Kidney (tissue), 14 donors: ENCODE results near the gene RGS13. TPM values are rescaled to one million over a fixed set of nuclear protein-coding genes. Genes with fewer than 3 reads are reported as not detected.

Experiments used
- DNase-seq, 5 donors: peaks; one replicate each; pipeline ENCODE4 v3.0.0-alpha.2; 2013 to 2020
- FAIRE-seq: peaks from 2 replicates; lab custom pipeline; 2012; peaks lifted over from hg19 to GRCh38; lab: Jason Lieb, UNC
- H3K27ac ChIP-seq, 2 donors: one replicate each; pipeline ENCODE4 v1.7.0; 2013; ENCODE audit warnings: low read depth in 2 of 2, low read length in 2 of 2, inconsistent platforms in 1 of 2
- H3K27me3 ChIP-seq: one replicate; pipeline ENCODE4 v1.7.1; 2013; ENCODE audit warnings: low read length, inconsistent platforms; ENCODE audit not compliant: control insufficient read depth, insufficient read depth
- H3K36me3 ChIP-seq, 3 donors: one replicate each; pipeline versions ENCODE4 v1.7.0 to v1.7.1; 2013; ENCODE audit warnings: low read length in 3 of 3, control low read depth in 1 of 3, inconsistent platforms in 1 of 3; ENCODE audit not compliant: insufficient read depth in 3 of 3, control insufficient read depth in 2 of 3
- H3K4me1 ChIP-seq, 3 donors: one replicate each; pipeline versions ENCODE4 v1.7.0 to v1.7.1; 2013; ENCODE audit warnings: low read length in 3 of 3, inconsistent platforms in 1 of 3, low read depth in 1 of 3; ENCODE audit not compliant: control insufficient read depth in 2 of 3, insufficient read depth in 2 of 3
- H3K4me3 ChIP-seq, 3 donors: one replicate each; pipeline versions ENCODE4 v1.7.0 to v1.8.1; 2013; ENCODE audit warnings: low read length in 3 of 3, control low read depth in 1 of 3, inconsistent platforms in 1 of 3
- H3K9ac ChIP-seq, 3 donors: one replicate each; pipeline versions ENCODE4 v1.7.0 to v1.7.1; 2013; ENCODE audit warnings: low read length in 3 of 3, control low read depth in 1 of 3, inconsistent platforms in 1 of 3
- H3K9me3 ChIP-seq, 3 donors: one replicate each; pipeline versions ENCODE4 v1.7.0 to v1.7.1; 2013; ENCODE audit warnings: low read length in 3 of 3, control low read depth in 1 of 3, inconsistent platforms in 1 of 3; ENCODE audit not compliant: control insufficient read depth in 2 of 3, insufficient read depth in 1 of 3
- CTCF ChIP-seq: IDR thresholded peaks from 3 replicates; pipeline ENCODE4 v1.5.1; 2012; ENCODE audit warnings: mild to moderate bottlenecking, moderate library complexity, borderline replicate concordance; ENCODE audit not compliant: insufficient read depth; ENCODE audit errors: extremely low read depth
- intact Hi-C: fragments of 100-400 bp; cut with DNase I; formaldehyde crosslinking; loops from one replicate; pipeline ENCODE4 v1.11.1; 2022
- polyA plus RNA-seq: library from polyadenylated mRNA; stranded (reverse); fragments of 350-450 nt; fragmentation: Illumina TruSeq; extraction: RNeasy Lipid Tissue Mini Kit (QIAGEN cat#74804); gene quantifications from one replicate; pipeline ENCODE4 v1.2.3, GENCODE V29; 2014; ENCODE audit warnings: low read depth, low replicate concordance; ENCODE audit not compliant: insufficient read depth
- total RNA-seq: library from RNA; stranded (reverse); fragmentation: NEBNext Ultra II Directional; extraction: Animal tissue kit (Norgen Biotek cat#: 25700); gene quantifications from one replicate; pipeline ENCODE4 v1.2.1, GENCODE V29; 2021
- donor health status: control.
- donor health status: control.
- donor health status: control.
- donor health status: control.
- donor health status: control.
- donor health status: DM: yes; HTN: yes; CAD: no.
- donor health status: Normal renal cell carcinoma (clear cell type).

Gene RGS13
- total and polyA plus RNA-seq, 2 donors from 2014 or later = 2.1 TPM; not detected in 1

GRCh38 chr1:192654591-192655251 lies 18.8 kb downstream of the RGS13 start:
- no peak overlapping the region for H3K9ac ChIP-seq
- no peak overlapping the region for H3K27ac ChIP-seq
- no peaks in the 10 kb centered on the region for H3K27me3 ChIP-seq
- intact Hi-C loops = no loop called here
- no peak overlapping the region for H3K4me3 ChIP-seq
- no peak for TF ChIP-seq CTCF
- H3K36me3 ChIP-seq = no peaks in the 10 kb centered on the region
- no peak for DNase-seq
- H3K4me1 ChIP-seq = no peaks in the 10 kb centered on the region
- no peaks in the 10 kb centered on the region for H3K9me3 ChIP-seq
- FAIRE-seq = no peak

GRCh38 chr1:192657760-192658159 lies 21.8 kb downstream of the RGS13 start:
- FAIRE-seq (no peak), DNase-seq (no peak)
- Histone ChIP-seq H3K9ac (no peak overlapping the region), H3K27me3 (no peaks in the 10 kb centered on the region), H3K4me1 (no peaks in the 10 kb centered on the region), H3K27ac (no peak overlapping the region), H3K9me3 (no peaks in the 10 kb centered on the region), H3K4me3 (no peak overlapping the region), H3K36me3 (no peaks in the 10 kb centered on the region)
- TF ChIP-seq CTCF = no peak
- intact Hi-C loops = no loop called here

- DNase-seq = no peak
- Histone ChIP-seq H3K9ac (no peak overlapping the region), H3K27me3 (no peaks in the 10 kb centered on the region), H3K4me1 (no peaks in the 10 kb centered on the region), H3K4me3 (no peak overlapping the region), H3K36me3 (no peaks in the 10 kb centered on the region), H3K9me3 (no peaks in the 10 kb centered on the region), H3K27ac (no peak overlapping the region)
- no peak for FAIRE-seq
- no peak for TF ChIP-seq CTCF
- intact Hi-C loops = no loop called here
Observed at GRCh38 chr1:192658255-192658654, 22.3 kb downstream of the RGS13 start.

- H3K9ac ChIP-seq = no peak overlapping the region
- no peaks in the 10 kb centered on the region for H3K36me3 ChIP-seq
- H3K27ac ChIP-seq = no peak overlapping the region
- intact Hi-C loops = no loop called here
- no peaks in the 10 kb centered on the region for H3K9me3 ChIP-seq
- no peaks in the 10 kb centered on the region for H3K27me3 ChIP-seq
- no peak for FAIRE-seq
- no peak overlapping the region for H3K4me3 ChIP-seq
- no peak for DNase-seq
- H3K4me1 ChIP-seq = no peaks in the 10 kb centered on the region
- TF ChIP-seq CTCF = no peak
Observed at GRCh38 chr1:192660613-192661012, 24.7 kb downstream of the RGS13 start.
